ENCODE measurements around the gene PCBP1. TPM values are rescaled to one million over a fixed set of nuclear protein-coding genes. Genes with fewer than 3 reads are reported as not detected.
A peak's percentile ranks its signal among the peaks of the same experiment; 100 is the strongest.
"Not testable (repeated sequence)": the region's sequence is repeated elsewhere in the genome, so short reads cannot be mapped to it uniquely, and the experiment has no call there.

PCBP1 gene
- total RNA-seq, 1 experiment from 2014 or later = 88.4 TPM

GRCh38 chr2:70101174-70101573, 13.9 kb downstream of the PCBP1 start:
- H3K36me3 ChIP-seq = no peaks in the 10 kb centered on the region
- H3K4me1 ChIP-seq = peaks cover 21% of the 10 kb centered on the region
- H3K4me3 ChIP-seq = no peak overlapping the region
- H3K27ac ChIP-seq = no peak overlapping the region
- no peaks in the 10 kb centered on the region for H3K9me3 ChIP-seq (replicated peaks)
- no peak for DNase-seq
- H3K27me3 ChIP-seq = no peaks in the 10 kb centered on the region

- not testable (repeated sequence) for H3K36me3 ChIP-seq; H3K4me3 ChIP-seq; H3K9me3 ChIP-seq (replicated peaks); H3K27ac ChIP-seq; DNase-seq; H3K27me3 ChIP-seq
- peaks cover 21% of the 10 kb centered on the region for H3K4me1 ChIP-seq
These were observed 14.4 kb downstream of the PCBP1 start for GRCh38 chr2:70101686-70102085.

- H3K27ac ChIP-seq; H3K27me3 ChIP-seq; H3K4me3 ChIP-seq; DNase-seq; H3K36me3 ChIP-seq; H3K9me3 ChIP-seq (replicated peaks): not testable (repeated sequence)
- peaks cover 21% of the 10 kb centered on the region for H3K4me1 ChIP-seq
These were observed 15.1 kb downstream of the PCBP1 start for GRCh38 chr2:70102323-70102905.

GRCh38 chr2:70103531-70104061, 16.3 kb downstream of the PCBP1 start:
- Histone ChIP-seq H3K9me3 (replicated peaks) (no peaks in the 10 kb centered on the region), H3K36me3 (no peaks in the 10 kb centered on the region), H3K4me3 (no peak overlapping the region), H3K27me3 (no peaks in the 10 kb centered on the region), H3K27ac (no peak overlapping the region), H3K4me1 (peaks cover 29% of the 10 kb centered on the region)
- DNase-seq = no peak

- H3K4me1 ChIP-seq = peaks cover 26% of the 10 kb centered on the region
- no peaks in the 10 kb centered on the region for H3K27me3 ChIP-seq
- H3K4me3 ChIP-seq = peak overlapping the region; percentile 45
- peak overlapping the region; percentile 2; the same call in 1 of the 2 replicates for H3K27ac ChIP-seq
- no peaks in the 10 kb centered on the region for H3K36me3 ChIP-seq
- H3K9me3 ChIP-seq (replicated peaks) = no peaks in the 10 kb centered on the region
- DNase-seq = peak; percentile 85 to 89
These were observed 17.2 kb downstream of the PCBP1 start for GRCh38 chr2:70104231-70105111.

- not testable (repeated sequence) for H3K36me3 ChIP-seq; H3K4me3 ChIP-seq; H3K9me3 ChIP-seq (replicated peaks); H3K27me3 ChIP-seq; H3K27ac ChIP-seq; DNase-seq
- H3K4me1 ChIP-seq = peaks cover 23% of the 10 kb centered on the region
These were observed 18.9 kb downstream of the PCBP1 start for GRCh38 chr2:70106138-70106537.

- not testable (repeated sequence) for H3K27ac ChIP-seq; H3K36me3 ChIP-seq; H3K9me3 ChIP-seq (replicated peaks); H3K27me3 ChIP-seq; H3K4me3 ChIP-seq; DNase-seq
- peaks cover 39% of the 10 kb centered on the region for H3K4me1 ChIP-seq
These were observed 23.1 kb downstream of the PCBP1 start for GRCh38 chr2:70110397-70110796.

- H3K36me3 ChIP-seq = no peaks in the 10 kb centered on the region
- peaks cover 55% of the 10 kb centered on the region for H3K4me1 ChIP-seq
- no peaks in the 10 kb centered on the region for H3K9me3 ChIP-seq (replicated peaks)
- no peak overlapping the region for H3K27ac ChIP-seq
- no peaks in the 10 kb centered on the region for H3K27me3 ChIP-seq
- DNase-seq = peak in 1 of 2 experiments; percentile 55
- no peak overlapping the region for H3K4me3 ChIP-seq
These were observed 24.7 kb downstream of the PCBP1 start for GRCh38 chr2:70111752-70112591.

- no peaks in the 10 kb centered on the region for H3K9me3 ChIP-seq (replicated peaks)
- H3K27ac ChIP-seq = peak overlapping the region; percentile 75
- no peak overlapping the region for H3K4me3 ChIP-seq
- no peaks in the 10 kb centered on the region for H3K27me3 ChIP-seq
- peaks cover 62% of the 10 kb centered on the region for H3K4me1 ChIP-seq
- peak; percentile 57 to 80 for DNase-seq
- no peaks in the 10 kb centered on the region for H3K36me3 ChIP-seq
These were observed 26.2 kb downstream of the PCBP1 start for GRCh38 chr2:70113359-70114070.

- Histone ChIP-seq H3K27ac (peak overlapping the region; percentile 70), H3K4me3 (0 out of 2 replicates have a peak overlapping the region, but pooled peaks have one; percentile 2), H3K9me3 (replicated peaks) (no peaks in the 10 kb centered on the region), H3K4me1 (peaks cover 65% of the 10 kb centered on the region), H3K36me3 (no peaks in the 10 kb centered on the region), H3K27me3 (no peaks in the 10 kb centered on the region)
- DNase-seq = peak; percentile 53 to 82
These were observed 28.6 kb downstream of the PCBP1 start for GRCh38 chr2:70115646-70116442.

GRCh38 chr2:70116936-70117552, 29.8 kb downstream of the PCBP1 start:
- H3K27ac ChIP-seq = peak overlapping the region; percentile 70

GRCh38 chr2:70118798-70119454, 31.6 kb downstream of the PCBP1 start:
- Histone ChIP-seq H3K36me3 (no peaks in the 10 kb centered on the region), H3K4me1 (peaks cover 74% of the 10 kb centered on the region), H3K9me3 (replicated peaks) (no peaks in the 10 kb centered on the region), H3K4me3 (no peak overlapping the region), H3K27me3 (no peaks in the 10 kb centered on the region), H3K27ac (no peak overlapping the region)
- DNase-seq = peak in 1 of 2 experiments; percentile 77

More at GRCh38 chr2:70116936-70117552, 29.8 kb downstream of the PCBP1 start:
- no peaks in the 10 kb centered on the region for H3K9me3 ChIP-seq (replicated peaks)
- peaks cover 72% of the 10 kb centered on the region for H3K4me1 ChIP-seq
- peak; percentile 65 to 89 for DNase-seq
- no peaks in the 10 kb centered on the region for H3K27me3 ChIP-seq
- no peaks in the 10 kb centered on the region for H3K36me3 ChIP-seq
- H3K4me3 ChIP-seq = no peak overlapping the region
